ENCODE measurements around the gene LPGAT1. TPM values are rescaled to one million over a fixed set of nuclear protein-coding genes. Genes with fewer than 3 reads are reported as not detected.

The LPGAT1 gene
- total and polyA plus RNA-seq, 2 of the 13 experiments (the other 11 are each of a cell fraction or from before 2014, with no cell fraction given), result 12.1 to 48.3 TPM

DNA sequence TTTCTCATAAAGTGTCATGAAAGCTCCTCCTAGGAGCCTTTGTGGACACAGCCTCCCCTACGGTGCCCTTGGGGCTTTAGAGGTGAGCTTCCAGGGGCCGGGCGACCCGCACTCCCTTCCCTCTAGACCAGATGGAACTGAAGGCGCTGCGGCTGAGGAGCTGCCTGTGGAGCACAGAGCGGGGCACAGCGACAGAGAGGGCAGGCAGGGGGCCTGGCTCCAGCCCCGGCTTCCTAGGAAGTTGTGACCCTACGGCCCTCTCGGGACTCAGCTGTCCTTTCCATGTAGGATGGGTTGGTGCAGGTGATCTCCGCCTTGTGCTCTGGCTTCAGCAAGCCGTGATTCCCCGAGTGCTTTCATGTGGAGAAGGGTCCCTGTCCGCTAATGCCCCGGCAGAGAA lies 131.5 kb downstream of the LPGAT1 start (continued):
- TF ChIP-seq, protein P1, sequence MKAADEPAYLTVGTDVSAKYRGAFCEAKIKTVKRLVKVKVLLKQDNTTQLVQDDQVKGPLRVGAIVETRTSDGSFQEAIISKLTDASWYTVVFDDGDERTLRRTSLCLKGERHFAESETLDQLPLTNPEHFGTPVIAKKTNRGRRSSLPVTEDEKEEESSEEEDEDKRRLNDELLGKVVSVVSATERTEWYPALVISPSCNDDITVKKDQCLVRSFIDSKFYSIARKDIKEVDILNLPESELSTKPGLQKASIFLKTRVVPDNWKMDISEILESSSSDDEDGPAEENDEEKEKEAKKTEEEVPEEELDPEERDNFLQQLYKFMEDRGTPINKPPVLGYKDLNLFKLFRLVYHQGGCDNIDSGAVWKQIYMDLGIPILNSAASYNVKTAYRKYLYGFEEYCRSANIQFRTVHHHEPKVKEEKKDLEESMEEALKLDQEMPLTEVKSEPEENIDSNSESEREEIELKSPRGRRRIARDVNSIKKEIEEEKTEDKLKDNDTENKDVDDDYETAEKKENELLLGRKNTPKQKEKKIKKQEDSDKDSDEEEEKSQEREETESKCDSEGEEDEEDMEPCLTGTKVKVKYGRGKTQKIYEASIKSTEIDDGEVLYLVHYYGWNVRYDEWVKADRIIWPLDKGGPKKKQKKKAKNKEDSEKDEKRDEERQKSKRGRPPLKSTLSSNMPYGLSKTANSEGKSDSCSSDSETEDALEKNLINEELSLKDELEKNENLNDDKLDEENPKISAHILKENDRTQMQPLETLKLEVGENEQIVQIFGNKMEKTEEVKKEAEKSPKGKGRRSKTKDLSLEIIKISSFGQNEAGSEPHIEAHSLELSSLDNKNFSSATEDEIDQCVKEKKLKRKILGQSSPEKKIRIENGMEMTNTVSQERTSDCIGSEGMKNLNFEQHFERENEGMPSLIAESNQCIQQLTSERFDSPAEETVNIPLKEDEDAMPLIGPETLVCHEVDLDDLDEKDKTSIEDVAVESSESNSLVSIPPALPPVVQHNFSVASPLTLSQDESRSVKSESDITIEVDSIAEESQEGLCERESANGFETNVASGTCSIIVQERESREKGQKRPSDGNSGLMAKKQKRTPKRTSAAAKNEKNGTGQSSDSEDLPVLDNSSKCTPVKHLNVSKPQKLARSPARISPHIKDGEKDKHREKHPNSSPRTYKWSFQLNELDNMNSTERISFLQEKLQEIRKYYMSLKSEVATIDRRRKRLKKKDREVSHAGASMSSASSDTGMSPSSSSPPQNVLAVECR (CRISPR knock-in tag; IDR thresholded peaks at IDR 0.05; ENCODE audit: borderline replicate concordance), result 0 out of 2 replicates have a peak, but pooled peaks have one; percentile 35
- TF ChIP-seq, protein P2, sequence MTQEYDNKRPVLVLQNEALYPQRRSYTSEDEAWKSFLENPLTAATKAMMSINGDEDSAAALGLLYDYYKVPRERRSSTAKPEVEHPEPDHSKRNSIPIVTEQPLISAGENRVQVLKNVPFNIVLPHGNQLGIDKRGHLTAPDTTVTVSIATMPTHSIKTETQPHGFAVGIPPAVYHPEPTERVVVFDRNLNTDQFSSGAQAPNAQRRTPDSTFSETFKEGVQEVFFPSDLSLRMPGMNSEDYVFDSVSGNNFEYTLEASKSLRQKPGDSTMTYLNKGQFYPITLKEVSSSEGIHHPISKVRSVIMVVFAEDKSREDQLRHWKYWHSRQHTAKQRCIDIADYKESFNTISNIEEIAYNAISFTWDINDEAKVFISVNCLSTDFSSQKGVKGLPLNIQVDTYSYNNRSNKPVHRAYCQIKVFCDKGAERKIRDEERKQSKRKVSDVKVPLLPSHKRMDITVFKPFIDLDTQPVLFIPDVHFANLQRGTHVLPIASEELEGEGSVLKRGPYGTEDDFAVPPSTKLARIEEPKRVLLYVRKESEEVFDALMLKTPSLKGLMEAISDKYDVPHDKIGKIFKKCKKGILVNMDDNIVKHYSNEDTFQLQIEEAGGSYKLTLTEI (CRISPR knock-in tag; conservative IDR thresholded peaks at IDR 0.05), result no peak
- peak; percentile 4; the same call in 1 of the 2 replicates for TF ChIP-seq ZNF878 (CRISPR knock-in tag; IDR thresholded peaks at IDR 0.05)
- 0 out of 2 replicates have a peak, but pooled peaks have one; percentile 22 for TF ChIP-seq PITX1 (CRISPR knock-in tag; IDR thresholded peaks at IDR 0.05)
- TF ChIP-seq RBFOX2 (IDR thresholded peaks at IDR 0.05; ENCODE audit: low read depth, low read length), result no peak
- TF ChIP-seq, protein P3, sequence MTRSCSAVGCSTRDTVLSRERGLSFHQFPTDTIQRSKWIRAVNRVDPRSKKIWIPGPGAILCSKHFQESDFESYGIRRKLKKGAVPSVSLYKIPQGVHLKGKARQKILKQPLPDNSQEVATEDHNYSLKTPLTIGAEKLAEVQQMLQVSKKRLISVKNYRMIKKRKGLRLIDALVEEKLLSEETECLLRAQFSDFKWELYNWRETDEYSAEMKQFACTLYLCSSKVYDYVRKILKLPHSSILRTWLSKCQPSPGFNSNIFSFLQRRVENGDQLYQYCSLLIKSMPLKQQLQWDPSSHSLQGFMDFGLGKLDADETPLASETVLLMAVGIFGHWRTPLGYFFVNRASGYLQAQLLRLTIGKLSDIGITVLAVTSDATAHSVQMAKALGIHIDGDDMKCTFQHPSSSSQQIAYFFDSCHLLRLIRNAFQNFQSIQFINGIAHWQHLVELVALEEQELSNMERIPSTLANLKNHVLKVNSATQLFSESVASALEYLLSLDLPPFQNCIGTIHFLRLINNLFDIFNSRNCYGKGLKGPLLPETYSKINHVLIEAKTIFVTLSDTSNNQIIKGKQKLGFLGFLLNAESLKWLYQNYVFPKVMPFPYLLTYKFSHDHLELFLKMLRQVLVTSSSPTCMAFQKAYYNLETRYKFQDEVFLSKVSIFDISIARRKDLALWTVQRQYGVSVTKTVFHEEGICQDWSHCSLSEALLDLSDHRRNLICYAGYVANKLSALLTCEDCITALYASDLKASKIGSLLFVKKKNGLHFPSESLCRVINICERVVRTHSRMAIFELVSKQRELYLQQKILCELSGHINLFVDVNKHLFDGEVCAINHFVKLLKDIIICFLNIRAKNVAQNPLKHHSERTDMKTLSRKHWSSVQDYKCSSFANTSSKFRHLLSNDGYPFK (CRISPR knock-in tag; IDR thresholded peaks at IDR 0.05; ENCODE audit: borderline replicate concordance), result peak; percentile 19; the same call in 1 of the 2 replicates
- TF ChIP-seq SIN3A (IDR thresholded peaks at IDR 0.05; ENCODE audit: borderline replicate concordance, low read depth, low read length), result peak; percentile 14; the same call in 1 of the 2 replicates
- TF ChIP-seq ZNF629 (CRISPR knock-in tag; conservative IDR thresholded peaks at IDR 0.05), result 0 out of 2 replicates have a peak, but pooled peaks have one; percentile 24
- TF ChIP-seq, protein P4, sequence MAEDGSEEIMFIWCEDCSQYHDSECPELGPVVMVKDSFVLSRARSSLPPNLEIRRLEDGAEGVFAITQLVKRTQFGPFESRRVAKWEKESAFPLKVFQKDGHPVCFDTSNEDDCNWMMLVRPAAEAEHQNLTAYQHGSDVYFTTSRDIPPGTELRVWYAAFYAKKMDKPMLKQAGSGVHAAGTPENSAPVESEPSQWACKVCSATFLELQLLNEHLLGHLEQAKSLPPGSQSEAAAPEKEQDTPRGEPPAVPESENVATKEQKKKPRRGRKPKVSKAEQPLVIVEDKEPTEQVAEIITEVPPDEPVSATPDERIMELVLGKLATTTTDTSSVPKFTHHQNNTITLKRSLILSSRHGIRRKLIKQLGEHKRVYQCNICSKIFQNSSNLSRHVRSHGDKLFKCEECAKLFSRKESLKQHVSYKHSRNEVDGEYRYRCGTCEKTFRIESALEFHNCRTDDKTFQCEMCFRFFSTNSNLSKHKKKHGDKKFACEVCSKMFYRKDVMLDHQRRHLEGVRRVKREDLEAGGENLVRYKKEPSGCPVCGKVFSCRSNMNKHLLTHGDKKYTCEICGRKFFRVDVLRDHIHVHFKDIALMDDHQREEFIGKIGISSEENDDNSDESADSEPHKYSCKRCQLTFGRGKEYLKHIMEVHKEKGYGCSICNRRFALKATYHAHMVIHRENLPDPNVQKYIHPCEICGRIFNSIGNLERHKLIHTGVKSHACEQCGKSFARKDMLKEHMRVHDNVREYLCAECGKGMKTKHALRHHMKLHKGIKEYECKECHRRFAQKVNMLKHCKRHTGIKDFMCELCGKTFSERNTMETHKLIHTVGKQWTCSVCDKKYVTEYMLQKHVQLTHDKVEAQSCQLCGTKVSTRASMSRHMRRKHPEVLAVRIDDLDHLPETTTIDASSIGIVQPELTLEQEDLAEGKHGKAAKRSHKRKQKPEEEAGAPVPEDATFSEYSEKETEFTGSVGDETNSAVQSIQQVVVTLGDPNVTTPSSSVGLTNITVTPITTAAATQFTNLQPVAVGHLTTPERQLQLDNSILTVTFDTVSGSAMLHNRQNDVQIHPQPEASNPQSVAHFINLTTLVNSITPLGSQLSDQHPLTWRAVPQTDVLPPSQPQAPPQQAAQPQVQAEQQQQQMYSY (CRISPR knock-in tag; IDR thresholded peaks at IDR 0.05), result peak; percentile 43; the same call in 1 of the 2 replicates
- TF ChIP-seq, protein P5, sequence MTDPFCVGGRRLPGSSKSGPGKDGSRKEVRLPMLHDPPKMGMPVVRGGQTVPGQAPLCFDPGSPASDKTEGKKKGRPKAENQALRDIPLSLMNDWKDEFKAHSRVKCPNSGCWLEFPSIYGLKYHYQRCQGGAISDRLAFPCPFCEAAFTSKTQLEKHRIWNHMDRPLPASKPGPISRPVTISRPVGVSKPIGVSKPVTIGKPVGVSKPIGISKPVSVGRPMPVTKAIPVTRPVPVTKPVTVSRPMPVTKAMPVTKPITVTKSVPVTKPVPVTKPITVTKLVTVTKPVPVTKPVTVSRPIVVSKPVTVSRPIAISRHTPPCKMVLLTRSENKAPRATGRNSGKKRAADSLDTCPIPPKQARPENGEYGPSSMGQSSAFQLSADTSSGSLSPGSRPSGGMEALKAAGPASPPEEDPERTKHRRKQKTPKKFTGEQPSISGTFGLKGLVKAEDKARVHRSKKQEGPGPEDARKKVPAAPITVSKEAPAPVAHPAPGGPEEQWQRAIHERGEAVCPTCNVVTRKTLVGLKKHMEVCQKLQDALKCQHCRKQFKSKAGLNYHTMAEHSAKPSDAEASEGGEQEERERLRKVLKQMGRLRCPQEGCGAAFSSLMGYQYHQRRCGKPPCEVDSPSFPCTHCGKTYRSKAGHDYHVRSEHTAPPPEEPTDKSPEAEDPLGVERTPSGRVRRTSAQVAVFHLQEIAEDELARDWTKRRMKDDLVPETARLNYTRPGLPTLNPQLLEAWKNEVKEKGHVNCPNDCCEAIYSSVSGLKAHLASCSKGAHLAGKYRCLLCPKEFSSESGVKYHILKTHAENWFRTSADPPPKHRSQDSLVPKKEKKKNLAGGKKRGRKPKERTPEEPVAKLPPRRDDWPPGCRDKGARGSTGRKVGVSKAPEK (CRISPR knock-in tag; IDR thresholded peaks at IDR 0.05; ENCODE audit: borderline replicate concordance), result peak; percentile 7; the same call in 1 of the 2 replicates
- TF ChIP-seq FOSL2 (CRISPR knock-in tag; IDR thresholded peaks at IDR 0.05), result 0 out of 2 replicates have a peak, but pooled peaks have one; percentile 6

Measured in HepG2 (cell line).